Naive thymus-derived CD8-positive, alpha-beta T cell (primary cell): Measurements from ENCODE around the gene ARFGAP1. TPM values are rescaled to one million over a fixed set of nuclear protein-coding genes. Genes with fewer than 3 reads are reported as not detected.

Experiments
- ATAC-seq, 2 donors: fragments of 150-1000 bp; cut with Tn5 transposase in 1 of 2; sonication (Bioruptor Pico), chemical (Tn5 transposase) in 1 of 2; 1 replicate in 1 of 2; 2 replicates in 1 of 2; pipeline ENCODE4 v1.10.0; 2021; ENCODE audit warnings: mild to moderate bottlenecking in 2 of 2, moderate library complexity in 2 of 2
- POLR2A ChIA-PET: fragments of 350-600 bp; sonication (Branson Sonifier 250); formaldehyde crosslinking; loops from one replicate; lab custom pipeline; 2021; ENCODE audit warnings: antibody characterized with exemption; lab: Charles Lee
- DNase-seq, 10 donors: peaks; one replicate each; pipeline versions ENCODE4 v3.0.0 to v3.0.0-alpha.2; 2020 to 2022
- H3K27ac Mint-ChIP-seq, 10 donors: one replicate each; pipeline ENCODE4 v1.8.0; 2020 to 2022; ENCODE audit warnings: mild to moderate bottlenecking in 10 of 10, mixed read lengths in 10 of 10, moderate library complexity in 4 of 10, inconsistent platforms in 1 of 10
- H3K27me3 Mint-ChIP-seq, 5 donors: one replicate each; pipeline ENCODE4 v1.8.0; 2021 to 2022; ENCODE audit warnings: mixed read lengths in 5 of 5
- H3K36me3 Mint-ChIP-seq, 3 donors: one replicate each; pipeline ENCODE4 v1.8.0; 2020 to 2022; ENCODE audit warnings: mixed read lengths in 3 of 3, mild to moderate bottlenecking in 2 of 3, inconsistent platforms in 1 of 3
- H3K4me1 Mint-ChIP-seq, 4 donors: one replicate each; pipeline ENCODE4 v1.8.0; 2021 to 2022; ENCODE audit warnings: mixed read lengths in 4 of 4
- H3K4me3 Mint-ChIP-seq, 10 donors: one replicate each; pipeline ENCODE4 v1.8.0; 2020 to 2022; ENCODE audit warnings: mild to moderate bottlenecking in 10 of 10, mixed read lengths in 10 of 10, moderate library complexity in 6 of 10, inconsistent platforms in 1 of 10
- H3K9me3 Mint-ChIP-seq, 9 donors: one replicate each; pipeline ENCODE4 v1.8.0; 2020 to 2022; ENCODE audit warnings: mixed read lengths in 9 of 9, mild to moderate bottlenecking in 3 of 9, inconsistent platforms in 1 of 9, moderate library complexity in 1 of 9
- polyA plus RNA-seq, 3 donors: library from polyadenylated mRNA; unstranded; fragments of 300-500 nt; fragmentation: Illumina TruSeq; gene quantifications; one replicate each; pipeline ENCODE4 v1.2.3, GENCODE V29; 2021
- total RNA-seq, 8 experiments: library from RNA in 2 of 8; stranded (reverse) in 2 of 8; gene quantifications; one replicate each; pipeline ENCODE4 v1.2.3 and lab custom pipeline; 2021 to 2026

Gene ARFGAP1
- total RNA-seq (100 to 1,000 TPM in 1 of 2 experiments, 10 to 100 TPM in 1; 93.4 to 101 TPM), polyA plus RNA-seq (10 to 100 TPM; 11.5 to 19.4 (median 14.6) TPM), total RNA-seq (lab: John Stamatoyannopoulos, UW) (89.2 to 161 (median 113) reads per million in 6 experiments)

DNA sequence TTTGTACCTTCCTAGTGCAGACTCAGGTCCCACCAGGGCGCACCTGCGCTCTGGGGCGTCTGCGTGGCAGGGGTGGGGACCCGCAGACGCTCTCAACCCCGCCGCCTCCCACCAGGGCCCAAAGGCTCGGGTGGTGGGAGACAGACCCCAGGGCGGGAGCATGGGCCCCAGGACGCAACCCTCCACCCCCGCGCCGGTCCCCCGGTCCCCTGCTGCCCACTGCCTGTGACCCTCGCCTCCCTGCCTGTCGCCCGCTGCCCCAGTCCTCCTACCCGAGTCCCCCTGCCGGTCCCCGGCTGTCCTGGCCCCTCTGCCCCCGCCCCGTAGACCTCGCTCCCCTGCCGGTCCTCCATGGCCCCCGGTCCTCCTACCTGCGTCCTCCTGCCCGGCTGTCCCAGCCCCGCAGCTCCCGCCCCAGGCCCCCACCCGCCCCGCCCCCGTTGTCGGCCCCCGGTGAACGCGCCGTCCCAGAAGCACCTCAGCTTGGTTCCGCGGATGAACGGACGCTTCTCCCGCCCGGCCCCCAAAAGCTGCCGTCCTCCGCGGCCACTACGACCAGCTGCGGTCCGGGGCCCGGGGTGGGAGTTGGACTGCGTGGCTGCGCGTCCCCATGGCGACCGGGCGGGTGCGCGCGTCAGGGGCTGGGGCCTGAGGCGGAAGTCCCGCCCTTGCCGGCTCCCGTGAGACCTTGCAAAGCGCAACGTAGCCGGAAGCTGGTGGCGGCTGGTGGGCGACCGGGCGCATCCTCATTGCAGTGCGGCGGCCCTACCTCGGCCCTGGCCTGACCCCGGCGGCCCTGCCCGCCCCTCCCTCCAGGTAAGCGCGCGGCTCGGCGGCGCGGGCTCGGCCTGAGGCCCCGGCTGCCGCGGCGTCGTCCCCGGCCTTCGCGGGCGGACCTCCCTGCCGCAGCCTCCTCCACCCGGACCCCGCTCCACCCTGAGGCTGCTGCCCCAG is at the start of gene ARFGAP1:
ARFGAP1 (plus strand) TSS at position 709 of the 954 bp plus-strand sequence. CDS start 2,768 bp downstream, outside the sequence.
- peak within 1 kb of the TSS; percentile 80 to 92 (median 89) for H3K4me3 Mint-ChIP-seq
- DNase-seq (peak; percentile 76 to 93 (median 86)), ATAC-seq (peak; percentile 94 to 95)
- H3K36me3 Mint-ChIP-seq: peaks cover 0 to 14% (median 0%) of the 10 kb centered on the region in 3 donors
- no peaks in the 10 kb centered on the region for H3K9me3 Mint-ChIP-seq
- H3K27ac Mint-ChIP-seq: peak within 1 kb of the TSS; percentile 74 to 94 (median 88)
- peaks cover 0 to 2% (median 0%) of the 10 kb centered on the region in 5 donors for H3K27me3 Mint-ChIP-seq
- POLR2A ChIA-PET: interaction anchor here (0.8 to 3.3 kb wide), 5 partner anchors 9 to 171 kb away, joined by 3 to 8 read pairs (median 5); no protein-coding TSS in a partner anchor
- peaks cover 24 to 38% (median 28%) of the 10 kb centered on the region in 4 donors for H3K4me1 Mint-ChIP-seq

DNA sequence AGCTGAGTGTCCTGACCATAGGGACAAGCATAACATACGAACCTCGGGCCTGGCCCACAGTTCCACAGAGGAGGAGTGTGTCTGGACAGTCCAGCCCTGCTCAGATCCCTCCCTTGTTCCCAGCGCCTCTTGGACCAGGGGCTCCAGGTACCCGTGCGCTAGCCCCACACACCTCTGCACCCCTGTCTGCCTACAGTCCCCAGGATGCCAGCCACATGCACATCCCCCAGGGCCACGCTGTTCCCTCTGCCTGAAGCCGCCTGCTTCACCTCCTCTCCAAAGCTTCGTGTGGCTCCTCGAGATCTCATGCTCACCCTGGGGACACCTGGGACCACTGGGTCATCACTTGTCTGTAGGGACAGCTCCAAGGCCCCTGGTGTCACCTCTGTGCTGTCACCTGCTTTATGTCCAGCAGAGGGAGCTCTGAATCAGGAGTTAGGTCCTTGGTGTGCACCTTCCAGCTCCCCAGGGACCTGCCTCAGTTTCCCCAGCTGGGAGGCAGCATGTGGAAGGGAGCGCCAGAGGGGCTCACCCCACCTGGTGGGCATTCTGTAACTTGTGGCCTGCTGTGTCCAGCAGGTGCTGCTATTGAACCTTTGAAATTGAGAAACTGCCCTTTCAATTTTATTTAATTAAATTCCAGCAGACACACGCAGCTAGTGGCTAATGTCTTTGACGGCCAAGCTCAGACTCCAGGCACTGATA is 49.3 kb upstream of the ARFGAP1 start:
- no peaks in the 10 kb centered on the region for H3K36me3 Mint-ChIP-seq
- DNase-seq (peak in 7 of 10 donors; percentile 29 to 53 (median 47)), ATAC-seq (peak; percentile 75 to 77)
- H3K27ac Mint-ChIP-seq: no peak overlapping the region
- H3K4me3 Mint-ChIP-seq: no peak overlapping the region
- peaks cover 0 to 3% (median 2%) of the 10 kb centered on the region in 5 donors for H3K27me3 Mint-ChIP-seq
- no peaks in the 10 kb centered on the region for H3K9me3 Mint-ChIP-seq
- H3K4me1 Mint-ChIP-seq: peaks cover 0 to 6% (median 2%) of the 10 kb centered on the region in 4 donors
- POLR2A ChIA-PET: interaction anchor here (1.0 kb wide), 1 partner anchor 11 kb away, joined by 3 read pairs; no protein-coding TSS in a partner anchor

DNA sequence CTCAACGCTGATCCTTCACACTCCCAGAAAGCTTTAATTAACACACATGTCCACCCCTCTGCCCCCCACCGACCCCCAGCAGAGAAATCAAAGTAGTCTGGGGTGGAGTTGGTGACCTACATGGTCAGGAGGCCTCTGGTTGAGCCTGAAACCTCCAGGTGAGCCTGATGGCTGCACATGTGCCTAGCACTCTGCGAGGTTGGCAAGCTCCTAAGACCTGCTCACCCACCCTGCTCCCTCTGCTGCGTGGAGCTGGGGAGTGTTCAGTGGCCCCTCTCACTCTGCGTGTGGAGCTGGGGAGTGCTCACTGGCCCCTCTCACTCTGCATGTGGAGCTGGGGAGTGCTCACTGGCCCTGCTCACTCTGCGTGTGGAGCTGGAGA is 48.8 kb upstream of the ARFGAP1 start:
- no peak for DNase-seq
- no peak for ATAC-seq
- Mint-ChIP-seq H3K9me3 (no peaks in the 10 kb centered on the region), H3K36me3 (no peaks in the 10 kb centered on the region), H3K4me1 (peaks cover 0 to 6% (median 2%) of the 10 kb centered on the region in 4 donors), H3K4me3 (no peak overlapping the region), H3K27ac (no peak overlapping the region), H3K27me3 (peaks cover 2 to 3% (median 3%) of the 10 kb centered on the region in 5 donors)
- POLR2A ChIA-PET: no interaction called here

DNA sequence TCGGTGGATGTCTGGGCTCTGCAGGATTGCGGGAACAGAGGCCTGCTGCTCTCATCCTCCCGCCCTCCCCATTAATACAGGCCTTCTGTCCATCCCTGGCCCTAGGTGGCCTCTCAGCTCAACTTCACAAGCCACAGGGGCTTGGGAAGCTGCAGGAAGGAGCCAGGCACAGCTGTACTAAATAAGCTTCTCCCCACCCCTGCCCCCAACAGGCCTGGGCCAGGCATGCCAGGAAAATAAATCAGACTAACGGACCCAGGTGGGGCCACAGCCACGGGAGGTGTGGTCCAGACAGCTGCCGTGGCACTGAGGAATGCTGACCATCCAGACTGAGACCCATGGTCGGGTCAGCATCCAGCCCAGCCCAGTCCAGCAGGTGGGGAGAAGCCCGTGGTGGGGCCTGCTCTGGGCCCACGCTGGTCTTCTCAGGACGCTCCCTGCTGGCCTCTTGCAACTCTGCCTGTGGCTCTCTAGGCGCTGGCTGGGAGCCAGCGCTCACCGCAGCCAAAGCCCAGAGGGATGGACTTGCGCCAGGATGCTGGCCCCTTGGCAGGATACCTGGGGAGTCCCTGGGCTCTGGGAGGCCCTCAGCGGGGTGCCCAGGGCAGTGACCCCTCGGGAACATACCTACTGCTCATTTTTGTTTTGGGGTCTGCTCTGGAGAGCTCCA is 48.1 kb upstream of the ARFGAP1 start:
- Mint-ChIP-seq H3K36me3 (no peaks in the 10 kb centered on the region), H3K27me3 (peaks cover 4 to 10% (median 7%) of the 10 kb centered on the region in 5 donors), H3K4me3 (no peak overlapping the region), H3K27ac (no peak overlapping the region), H3K4me1 (peaks cover 0 to 6% (median 2%) of the 10 kb centered on the region in 4 donors), H3K9me3 (no peaks in the 10 kb centered on the region)
- ATAC-seq (no peak), DNase-seq (no peak)
- POLR2A ChIA-PET: no interaction called here

DNA sequence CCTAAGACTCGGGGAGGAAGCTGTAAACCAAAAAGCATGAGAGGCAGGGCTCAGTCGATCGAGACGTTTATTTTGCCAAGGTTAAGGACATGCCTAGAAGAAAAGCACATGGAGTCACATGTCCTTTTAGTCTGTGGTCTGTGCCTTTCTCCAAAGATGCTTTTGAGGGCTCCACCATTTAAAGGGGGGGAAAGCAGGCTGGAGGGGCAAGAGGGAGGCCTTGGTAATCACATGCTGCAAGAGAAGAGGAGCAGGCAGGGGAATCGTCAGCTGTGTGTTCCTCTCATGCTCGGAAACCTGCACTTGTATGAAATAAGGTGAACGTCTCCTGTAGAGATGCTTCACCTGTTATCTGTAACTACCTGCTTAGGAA is 47.5 kb upstream of the ARFGAP1 start:
- Mint-ChIP-seq H3K36me3 (no peaks in the 10 kb centered on the region), H3K27me3 (peaks cover 6 to 15% (median 12%) of the 10 kb centered on the region in 5 donors), H3K4me3 (no peak overlapping the region), H3K4me1 (peaks cover 0 to 6% (median 2%) of the 10 kb centered on the region in 4 donors), H3K9me3 (no peaks in the 10 kb centered on the region), H3K27ac (no peak overlapping the region)
- POLR2A ChIA-PET: no interaction called here
- no peak for DNase-seq
- ATAC-seq: no peak

DNA sequence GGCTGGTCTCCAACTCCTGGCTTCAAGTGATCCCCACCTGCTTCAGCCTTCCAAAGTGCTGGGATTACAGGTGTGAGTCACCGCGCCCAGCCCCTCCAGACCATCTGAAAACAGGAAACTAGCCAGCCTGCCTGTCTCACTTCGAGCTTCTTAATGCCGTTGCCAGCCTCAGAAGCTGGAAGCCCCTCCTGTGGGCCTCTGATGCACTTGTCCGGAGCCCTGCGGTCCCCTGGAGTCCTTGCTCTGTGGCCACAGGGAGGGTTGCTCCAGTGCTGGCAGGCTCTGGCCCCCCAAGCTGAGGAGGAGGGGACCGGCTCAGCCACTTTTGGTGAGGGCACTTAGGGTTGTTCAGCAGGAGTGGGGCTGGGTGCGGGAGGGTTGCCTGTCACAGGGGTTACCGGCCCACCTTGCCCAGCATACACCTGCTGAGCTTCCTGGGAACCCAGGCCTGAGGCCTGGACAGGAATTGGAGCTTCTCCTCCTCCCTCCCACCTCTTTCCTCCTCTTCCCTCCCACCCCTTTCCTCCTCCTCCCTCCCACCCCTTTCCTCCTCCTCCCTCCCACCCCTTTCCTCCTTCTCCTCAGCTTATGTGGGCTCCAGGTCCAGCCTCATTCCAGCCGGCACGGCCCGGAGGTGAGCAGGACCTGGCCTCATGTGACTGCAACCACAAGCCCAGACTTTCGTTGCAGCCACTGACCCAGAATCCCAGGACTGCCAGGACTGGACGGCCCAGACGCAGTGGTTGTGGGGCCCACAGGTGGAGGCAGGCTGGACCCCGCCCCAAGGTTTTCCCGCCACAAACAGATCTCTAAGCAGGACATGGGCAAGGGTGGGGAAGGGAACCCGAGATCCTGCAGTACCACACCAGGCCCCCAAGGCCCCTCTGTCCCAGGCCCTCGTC is 46.3 kb upstream of the ARFGAP1 start:
- no peaks in the 10 kb centered on the region for H3K9me3 Mint-ChIP-seq
- peaks cover 0 to 10% (median 4%) of the 10 kb centered on the region in 4 donors for H3K4me1 Mint-ChIP-seq
- no peak overlapping the region for H3K4me3 Mint-ChIP-seq
- POLR2A ChIA-PET: no interaction called here
- no peak overlapping the region for H3K27ac Mint-ChIP-seq
- peaks cover 6 to 27% (median 23%) of the 10 kb centered on the region in 5 donors for H3K27me3 Mint-ChIP-seq
- no peaks in the 10 kb centered on the region for H3K36me3 Mint-ChIP-seq
- no peak for DNase-seq
- ATAC-seq: no peak

DNA sequence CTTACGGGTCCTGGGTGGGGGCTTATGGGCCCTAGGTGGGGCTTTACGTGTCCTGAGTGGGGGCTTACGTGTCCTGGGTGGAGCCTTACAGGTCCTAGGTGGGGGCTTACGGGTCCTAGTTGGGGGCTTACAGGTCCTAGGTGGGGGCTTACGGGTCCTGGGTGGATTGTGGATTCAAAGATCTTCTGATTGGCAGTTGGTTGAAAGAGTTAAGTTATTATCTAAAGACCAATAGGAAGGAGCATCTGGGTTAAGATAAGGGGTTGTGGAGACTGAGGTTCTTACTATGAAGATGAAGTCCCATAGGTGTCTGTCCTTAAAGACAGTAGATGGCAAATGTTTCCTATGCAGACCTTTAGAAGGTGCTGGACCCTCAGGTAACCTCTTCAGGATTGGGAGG is 45.4 kb upstream of the ARFGAP1 start:
- Mint-ChIP-seq H3K27me3 (peaks cover 10 to 36% (median 29%) of the 10 kb centered on the region in 5 donors), H3K9me3 (no peaks in the 10 kb centered on the region), H3K4me1 (peaks cover 0 to 10% (median 4%) of the 10 kb centered on the region in 4 donors), H3K27ac (peak overlapping the region in 1 of 10 donors; percentile 21), H3K36me3 (no peaks in the 10 kb centered on the region), H3K4me3 (no peak overlapping the region)
- POLR2A ChIA-PET: no interaction called here
- ATAC-seq: no peak
- DNase-seq: no peak

DNA sequence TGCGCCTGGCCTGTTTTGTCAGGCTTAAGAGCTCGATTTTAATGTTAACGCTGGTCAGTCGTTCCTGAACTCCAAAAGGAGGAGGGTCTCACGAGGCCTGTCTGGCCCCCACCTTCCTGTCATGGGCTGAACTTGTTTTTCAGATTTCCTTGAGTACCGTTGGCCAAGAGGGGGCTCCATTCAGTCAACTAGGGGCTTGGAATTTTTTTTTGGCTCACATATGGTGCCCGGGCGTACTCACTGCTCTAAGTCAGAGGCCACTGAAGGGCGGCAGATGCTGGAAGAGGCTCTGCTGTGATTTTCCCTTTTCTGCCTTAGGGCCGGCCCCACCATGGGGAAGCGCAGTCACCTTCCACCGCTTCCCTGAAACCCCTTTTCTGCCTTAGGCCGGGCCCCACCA is 43.8 kb upstream of the ARFGAP1 start:
- peak overlapping the region in 1 of 10 donors; percentile 41 for H3K27ac Mint-ChIP-seq
- H3K27me3 Mint-ChIP-seq: peaks cover 10 to 35% (median 29%) of the 10 kb centered on the region in 5 donors

DNA sequence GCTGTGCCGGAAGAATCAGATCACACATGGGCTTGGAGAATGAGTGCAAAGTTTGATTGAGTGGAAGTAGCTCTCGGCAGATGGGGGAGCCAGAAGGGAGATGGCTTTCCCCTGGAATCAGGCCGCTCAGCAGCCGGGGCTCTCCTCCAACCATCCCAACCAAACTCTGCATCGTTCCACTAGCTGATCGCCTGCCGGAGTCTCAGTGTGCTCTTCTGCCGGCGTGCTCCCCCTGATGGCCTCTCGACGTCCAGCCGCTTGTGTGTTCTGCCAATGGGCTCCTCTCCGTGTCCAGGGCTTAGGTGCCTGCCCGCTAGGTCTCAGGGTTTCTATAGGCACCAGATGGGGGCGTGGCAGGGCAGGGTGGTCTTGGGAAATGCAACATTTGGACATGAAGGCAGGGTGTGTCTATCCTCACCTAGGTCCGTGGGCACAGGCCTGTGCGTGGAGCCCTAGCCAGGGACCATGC is 41.8 kb upstream of the ARFGAP1 start:
- Mint-ChIP-seq H3K4me3 (no peak overlapping the region), H3K27ac (no peak overlapping the region), H3K9me3 (no peaks in the 10 kb centered on the region), H3K36me3 (no peaks in the 10 kb centered on the region), H3K4me1 (peaks cover 4 to 20% (median 9%) of the 10 kb centered on the region in 4 donors), H3K27me3 (peaks cover 10 to 35% (median 29%) of the 10 kb centered on the region in 5 donors)
- POLR2A ChIA-PET: no interaction called here
- ATAC-seq: peak in 1 of 2 donors; percentile 46
- DNase-seq: no peak

More for the DNA sequence above, 43.8 kb upstream of the ARFGAP1 start:
- Mint-ChIP-seq H3K4me3 (no peak overlapping the region), H3K36me3 (no peaks in the 10 kb centered on the region), H3K9me3 (no peaks in the 10 kb centered on the region), H3K4me1 (peaks cover 0 to 7% (median 2%) of the 10 kb centered on the region in 4 donors)
- no peak for ATAC-seq
- no peak for DNase-seq
- POLR2A ChIA-PET: no interaction called here

DNA sequence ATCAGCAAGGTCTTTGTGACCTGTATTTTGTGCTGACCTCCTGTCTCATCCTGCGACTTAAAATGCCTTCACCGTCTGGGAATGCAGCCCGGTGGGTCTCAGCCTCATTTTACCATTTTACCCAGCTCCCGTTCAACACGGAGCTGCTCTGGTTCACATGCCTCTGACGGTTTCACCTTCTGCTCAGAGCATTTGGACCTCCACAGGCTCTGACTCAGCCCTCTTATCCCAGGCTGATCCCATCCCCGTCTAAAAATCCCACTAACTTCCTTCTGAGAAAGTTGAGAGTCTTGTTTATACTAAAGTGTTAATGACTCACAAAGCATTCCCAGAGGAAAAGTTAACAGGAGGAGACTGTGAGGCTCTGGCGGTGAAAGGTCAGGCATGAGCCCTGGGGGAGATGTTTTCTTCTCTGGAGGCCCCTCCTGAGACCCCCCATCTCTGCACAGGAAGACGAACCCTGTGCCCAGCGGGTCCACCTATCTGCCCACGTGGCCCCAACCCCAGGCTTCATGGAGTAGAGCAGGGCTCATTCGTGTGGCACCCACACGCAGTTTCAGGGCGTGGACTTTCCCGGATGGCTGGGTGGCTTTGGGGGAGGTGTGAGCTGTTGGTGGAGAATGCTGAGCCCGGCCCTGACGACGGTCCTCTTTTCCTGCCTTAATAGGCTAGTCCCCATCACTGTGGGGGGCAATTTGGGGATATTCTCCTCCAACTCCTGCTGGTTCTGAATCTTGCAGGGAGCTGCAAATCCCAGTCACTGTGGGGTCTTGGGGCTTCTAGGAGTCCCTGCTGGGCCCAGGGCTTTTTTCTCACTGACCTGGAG is 40.2 kb upstream of the ARFGAP1 start:
- ATAC-seq (no peak), DNase-seq (no peak)
- peaks cover 5 to 29% (median 10%) of the 10 kb centered on the region in 4 donors for H3K4me1 Mint-ChIP-seq
- no peaks in the 10 kb centered on the region for H3K36me3 Mint-ChIP-seq
- H3K27ac Mint-ChIP-seq: peak overlapping the region in 1 of 10 donors; percentile 12
- H3K4me3 Mint-ChIP-seq: no peak overlapping the region
- POLR2A ChIA-PET: no interaction called here
- H3K9me3 Mint-ChIP-seq: no peaks in the 10 kb centered on the region
- H3K27me3 Mint-ChIP-seq: peaks cover 10 to 35% (median 29%) of the 10 kb centered on the region in 5 donors

DNA sequence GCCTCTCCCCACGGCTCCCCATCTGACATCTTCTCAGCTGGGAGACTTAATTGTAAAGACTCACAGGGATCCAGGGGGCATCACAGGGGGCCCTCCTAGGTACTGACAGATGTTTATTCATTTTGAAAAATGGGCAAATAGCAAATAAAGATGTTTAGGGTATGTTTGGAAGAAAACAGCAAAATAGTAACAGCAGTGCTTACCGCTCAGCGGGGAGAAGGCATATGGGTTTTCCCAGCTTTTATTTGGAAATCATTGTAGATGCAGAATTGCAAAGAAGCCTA is 39.6 kb upstream of the ARFGAP1 start:
- ATAC-seq (no peak), DNase-seq (no peak)
- Mint-ChIP-seq H3K27ac (no peak overlapping the region), H3K4me3 (no peak overlapping the region), H3K36me3 (no peaks in the 10 kb centered on the region), H3K9me3 (no peaks in the 10 kb centered on the region), H3K27me3 (peaks cover 10 to 35% (median 29%) of the 10 kb centered on the region in 5 donors), H3K4me1 (peaks cover 5 to 30% (median 11%) of the 10 kb centered on the region in 4 donors)
- POLR2A ChIA-PET: no interaction called here
